ENCODE results near the gene IFT122.

DNA sequence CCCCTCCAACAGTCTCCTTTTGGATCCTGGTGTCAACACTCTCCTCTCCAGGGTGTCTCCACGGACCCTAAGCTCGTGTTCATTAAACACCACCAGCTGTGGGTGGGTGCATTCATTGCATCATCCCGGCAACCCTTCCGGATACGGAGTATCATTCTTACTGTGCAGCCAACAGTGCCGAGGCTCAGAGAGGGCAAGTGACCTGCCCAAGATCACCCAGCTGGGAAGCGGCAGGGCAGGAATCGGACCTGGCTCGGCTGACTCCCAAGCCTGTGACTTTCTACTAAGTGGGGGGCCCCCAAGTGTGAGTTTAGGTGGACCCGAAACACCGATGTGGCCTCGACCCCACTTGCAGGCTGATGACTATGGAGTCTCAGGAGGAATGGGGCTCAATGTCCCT, 123.3 kb downstream of the IFT122 start:
- TF ChIP-seq FOXK2 (IDR thresholded peaks at IDR 0.05) (no peak), BHLHE40 (IDR thresholded peaks at IDR 0.05; ENCODE audit: borderline replicate concordance) (no peak), SP1 (IDR thresholded peaks at IDR 0.05) (no peak), ZNF384 (IDR thresholded peaks at IDR 0.05) (no peak), FOXM1 (IDR thresholded peaks at IDR 0.05; ENCODE audit: borderline replicate concordance) (no peak), SUZ12 (IDR thresholded peaks at IDR 0.05) (no peak), HDGF (IDR thresholded peaks at IDR 0.05; ENCODE audit: borderline replicate concordance) (no peak), L3MBTL2 (conservative IDR thresholded peaks at IDR 0.05) (no peak), LEF1 (IDR thresholded peaks at IDR 0.05; ENCODE audit: borderline replicate concordance) (no peak), NFRKB (IDR thresholded peaks at IDR 0.05) (no peak), CTBP1 (IDR thresholded peaks at IDR 0.05; ENCODE audit: borderline replicate concordance) (no peak), ELF4 (IDR thresholded peaks at IDR 0.05) (no peak)

Measured in HEK293T (cell line).